ENCODE results near the gene RBM20. TPM values are rescaled to one million over a fixed set of nuclear protein-coding genes. Genes with fewer than 3 reads are reported as not detected.

The RBM20 gene
- total RNA-seq, 4 donors from 2014 or later = 0.54 to 4.3 (median 1.5) TPM

GRCh38 chr10:110840923-110841428 is 196.8 kb downstream of the RBM20 start:
- Histone ChIP-seq H3K27ac (peak overlapping the region; percentile 89 to 93 (median 91)), H3K27me3 (no peaks in the 10 kb centered on the region), H3K36me3 (no peaks in the 10 kb centered on the region), H3K9me3 (no peaks in the 10 kb centered on the region), H3K4me3 (replicated peaks in 1 of 3) (no peak overlapping the region), H3K4me1 (peaks cover 84 to 95% of the 10 kb centered on the region in 2 donors)
- 59 to 75% methylated on average over 3 of the region's 3 CpGs for WGBS, 2 donors
- DNase-seq = no peak
- no peak for TF ChIP-seq POLR2A (IDR thresholded peaks at IDR 0.05)
- no peak for TF ChIP-seq CTCF (IDR thresholded peaks at IDR 0.05)
- intact Hi-C loops (cut with DNase I) = no loop called here

- H3K27me3 ChIP-seq = no peaks in the 10 kb centered on the region
- H3K27ac ChIP-seq = peak overlapping the region; percentile 89 to 93 (median 91)
- H3K4me1 ChIP-seq = peaks cover 81 to 93% of the 10 kb centered on the region in 2 donors
- no peak overlapping the region for H3K4me3 ChIP-seq (replicated peaks in 1 of 3)
- H3K36me3 ChIP-seq = no peaks in the 10 kb centered on the region
- TF ChIP-seq CTCF (IDR thresholded peaks at IDR 0.05) (no peak), POLR2A (IDR thresholded peaks at IDR 0.05) (no peak)
- 84 to 91% methylated on average over 9 of the region's 9 CpGs for WGBS, 2 donors
- intact Hi-C loops (cut with DNase I) = no loop called here
- H3K9me3 ChIP-seq = no peaks in the 10 kb centered on the region
- no peak for DNase-seq
Observed at GRCh38 chr10:110841767-110842267, 197.7 kb downstream of the RBM20 start.

- Histone ChIP-seq H3K27me3 (no peaks in the 10 kb centered on the region), H3K4me1 (peaks cover 75 to 87% of the 10 kb centered on the region in 2 donors), H3K36me3 (no peaks in the 10 kb centered on the region), H3K9me3 (no peaks in the 10 kb centered on the region), H3K27ac (peak overlapping the region; percentile 78 to 91 (median 89)), H3K4me3 (replicated peaks in 1 of 3) (no peak overlapping the region)
- DNase-seq = no peak
- intact Hi-C loops (cut with DNase I) = no loop called here
- WGBS, 2 donors = 66 to 72% methylated on average over 7 of the region's 7 CpGs
- TF ChIP-seq CTCF (IDR thresholded peaks at IDR 0.05) (no peak), POLR2A (IDR thresholded peaks at IDR 0.05) (no peak)
Observed at GRCh38 chr10:110842326-110842904, 198.3 kb downstream of the RBM20 start.

- no peak for DNase-seq
- Histone ChIP-seq H3K4me3 (replicated peaks in 1 of 3) (no peak overlapping the region), H3K4me1 (peaks cover 69 to 81% of the 10 kb centered on the region in 2 donors), H3K27me3 (no peaks in the 10 kb centered on the region), H3K9me3 (no peaks in the 10 kb centered on the region), H3K27ac (peak overlapping the region; percentile 78 to 91 (median 89)), H3K36me3 (no peaks in the 10 kb centered on the region)
- 15 to 31% methylated on average over 2 of the region's 2 CpGs for WGBS, 2 donors
- intact Hi-C loops (cut with DNase I) = no loop called here
- TF ChIP-seq CTCF (IDR thresholded peaks at IDR 0.05) (no peak), POLR2A (IDR thresholded peaks at IDR 0.05) (no peak)
Observed at GRCh38 chr10:110843031-110843430, 198.9 kb downstream of the RBM20 start.

Data from thyroid gland (tissue), 4 donors.